ENCODE results near the gene DUS1L.
A peak's percentile ranks its signal among the peaks of the same experiment; 100 is the strongest.

The DUS1L gene

DNA sequence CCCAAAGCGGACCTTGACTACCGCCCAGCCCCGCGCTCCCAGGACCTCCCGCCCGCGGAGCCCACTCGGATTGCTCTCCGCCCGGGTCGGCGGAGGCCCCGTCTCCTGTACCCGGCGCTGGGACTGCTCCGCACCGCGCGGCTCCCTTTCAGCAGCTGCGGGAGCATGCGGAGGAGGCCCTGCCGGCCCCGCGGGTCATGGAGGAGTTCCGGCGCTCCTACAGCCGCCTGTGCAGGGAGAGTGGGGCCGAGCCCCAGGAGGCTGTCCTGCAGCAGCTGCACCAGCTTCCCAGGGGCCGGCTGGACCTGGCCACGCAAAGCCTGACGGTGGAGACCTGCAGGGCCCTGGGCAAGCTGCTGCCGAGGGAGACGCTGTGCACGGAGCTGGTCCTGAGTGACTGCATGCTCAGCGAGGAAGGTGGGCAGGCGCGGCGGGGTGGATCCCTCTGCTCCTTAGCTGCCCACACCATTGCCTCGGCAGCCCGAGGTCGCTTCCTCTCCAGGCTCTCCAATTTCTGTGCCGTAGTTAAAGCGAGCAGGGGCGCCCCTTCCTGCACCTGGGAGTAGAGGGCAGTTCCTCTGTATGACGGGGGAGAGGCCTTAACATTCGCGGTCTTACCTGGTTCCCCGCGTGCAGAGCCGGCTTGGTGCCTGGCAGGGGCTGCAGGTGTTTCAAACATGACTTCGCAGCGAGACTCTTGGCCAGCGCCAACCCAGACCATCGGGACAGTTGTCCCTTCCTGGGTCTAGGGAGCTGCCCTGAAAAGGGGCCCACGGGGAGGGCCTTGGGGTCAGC lies 42.0 kb downstream of the DUS1L start:
- no peak for DNase-seq (ENCODE audit: low read depth in 2 of 2)

DNA sequence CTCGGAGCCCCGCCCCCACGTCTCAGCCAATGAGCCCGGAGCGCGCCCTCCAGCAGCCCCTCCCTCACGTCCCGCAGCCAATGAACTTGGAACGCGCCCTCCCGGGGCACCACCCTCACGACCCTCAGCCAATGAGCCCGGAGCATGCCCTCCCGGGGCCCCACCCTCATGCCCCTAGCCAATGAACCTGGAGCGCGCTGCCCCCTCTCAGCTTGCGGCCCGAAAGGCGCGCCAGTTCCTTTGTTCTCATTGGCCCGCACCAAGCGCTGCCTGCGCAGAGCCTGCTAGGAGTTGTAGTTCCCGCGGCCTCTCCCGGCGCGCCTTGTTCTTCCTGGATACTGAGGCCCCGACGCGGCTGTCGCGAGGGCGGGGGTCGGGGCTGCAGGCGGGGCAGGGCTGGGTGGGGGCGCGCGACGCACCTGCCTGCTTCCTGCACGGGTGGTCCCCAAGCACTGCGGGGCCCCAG lies 42.6 kb downstream of the DUS1L start, which contains the start of gene LRRC45:
Gene LRRC45, plus strand, starts transcription at position 325 of the 466 bp plus-strand sequence. CDS start 339 bp downstream, outside the sequence.
- DNase-seq (ENCODE audit: low read depth in 2 of 2), result peak; percentile 99

DNA sequence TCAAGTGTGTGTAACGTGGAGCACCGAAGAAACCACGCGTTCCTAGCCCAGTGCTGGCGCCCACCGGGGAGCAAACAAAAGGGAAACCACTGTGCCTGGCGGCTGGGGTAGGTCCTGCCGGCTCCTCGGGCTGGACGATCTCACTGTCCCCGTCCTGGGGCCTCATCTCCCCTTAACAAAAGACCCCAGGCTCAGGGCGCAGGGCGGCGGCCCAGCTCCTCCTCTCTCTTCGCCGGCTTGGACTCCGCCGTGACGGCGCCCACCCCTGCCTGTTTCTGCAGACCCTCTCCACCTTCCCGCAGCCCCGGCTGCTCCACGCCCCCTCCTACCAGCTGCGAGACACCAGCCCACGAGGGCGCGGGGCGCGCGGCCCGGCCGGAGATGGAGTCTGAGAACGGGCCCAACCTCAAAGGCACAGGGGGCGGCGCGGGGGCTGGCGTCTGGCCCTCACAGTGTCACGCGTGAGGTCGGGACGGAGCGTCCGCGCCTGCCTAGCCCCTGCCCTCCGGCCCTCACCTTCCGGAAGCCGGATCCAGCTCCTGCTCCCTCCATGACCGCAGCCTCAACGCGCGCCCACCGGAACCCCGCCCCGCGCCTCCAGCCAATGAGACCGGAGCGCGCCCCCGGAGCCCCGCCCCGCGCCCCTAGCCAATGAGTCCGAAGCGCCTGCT lies 43.2 kb downstream of the DUS1L start, which contains the start of gene CENPX:
Gene CENPX, minus strand, starts transcription at position 569 of the 671 bp plus-strand sequence. Its CDS starts 17 bp downstream, at position 552.
- no peak for DNase-seq (ENCODE audit: low read depth in 2 of 2)

DNA sequence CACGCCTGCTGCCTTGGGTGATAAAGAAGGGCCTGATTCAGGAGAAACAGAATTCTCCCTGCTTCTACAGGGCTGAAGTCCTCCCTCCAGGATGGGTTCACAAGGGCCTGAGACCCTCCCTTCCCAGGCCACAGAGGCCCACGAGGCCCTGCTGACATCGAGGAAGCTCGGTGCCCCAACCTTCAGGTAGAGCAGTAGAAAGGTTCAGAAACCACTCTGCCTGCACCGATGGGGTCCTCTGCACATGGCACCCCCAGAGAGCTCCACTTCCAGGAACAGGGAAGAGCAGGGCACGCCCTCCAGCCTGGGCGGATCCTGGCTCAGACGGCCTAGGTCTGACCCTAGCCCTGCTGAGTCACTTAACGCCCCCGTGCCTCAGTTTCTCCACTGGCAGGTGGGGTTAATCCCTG lies 43.7 kb downstream of the DUS1L start:
- DNase-seq (ENCODE audit: low read depth in 2 of 2), result no peak

DNA sequence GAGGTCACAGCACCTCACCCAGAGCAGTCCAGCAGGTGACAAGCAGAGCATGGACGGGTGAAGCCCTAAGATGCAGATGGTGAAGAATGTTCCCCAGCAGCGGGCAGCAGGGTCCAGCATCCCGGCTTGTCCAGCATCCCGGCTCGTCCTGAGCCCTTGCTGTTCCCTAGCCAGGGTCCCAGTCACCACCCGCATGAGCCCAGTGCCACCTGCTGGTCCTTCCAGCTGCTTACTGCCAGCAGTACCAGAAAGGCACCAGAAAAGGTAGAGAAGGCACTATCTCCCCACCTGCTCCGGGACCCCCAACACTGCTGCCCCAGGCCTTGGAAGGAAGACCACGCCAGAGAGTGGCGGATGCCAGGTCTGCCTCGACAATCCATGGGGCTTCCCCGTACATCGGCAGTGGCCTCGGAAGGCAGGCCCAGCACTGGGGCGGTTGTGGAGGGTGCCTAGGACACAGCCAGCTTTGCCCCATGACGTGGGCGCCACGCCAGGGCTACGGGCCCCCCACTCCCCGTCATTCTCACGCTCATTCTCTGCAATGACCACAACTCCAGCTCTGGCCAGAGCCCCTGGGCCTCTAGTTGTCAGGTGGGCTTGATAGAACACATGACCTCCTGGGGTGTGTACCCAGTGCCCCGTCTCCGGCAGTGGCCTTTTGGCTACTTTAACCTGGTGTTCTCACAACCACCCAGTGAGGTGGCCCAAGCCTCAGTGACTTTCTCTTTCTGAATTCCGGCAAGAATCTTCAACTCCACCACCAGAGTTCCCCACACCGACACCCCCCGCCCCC lies 44.3 kb downstream of the DUS1L start:
- no peak for DNase-seq (ENCODE audit: low read depth in 2 of 2)

DNA sequence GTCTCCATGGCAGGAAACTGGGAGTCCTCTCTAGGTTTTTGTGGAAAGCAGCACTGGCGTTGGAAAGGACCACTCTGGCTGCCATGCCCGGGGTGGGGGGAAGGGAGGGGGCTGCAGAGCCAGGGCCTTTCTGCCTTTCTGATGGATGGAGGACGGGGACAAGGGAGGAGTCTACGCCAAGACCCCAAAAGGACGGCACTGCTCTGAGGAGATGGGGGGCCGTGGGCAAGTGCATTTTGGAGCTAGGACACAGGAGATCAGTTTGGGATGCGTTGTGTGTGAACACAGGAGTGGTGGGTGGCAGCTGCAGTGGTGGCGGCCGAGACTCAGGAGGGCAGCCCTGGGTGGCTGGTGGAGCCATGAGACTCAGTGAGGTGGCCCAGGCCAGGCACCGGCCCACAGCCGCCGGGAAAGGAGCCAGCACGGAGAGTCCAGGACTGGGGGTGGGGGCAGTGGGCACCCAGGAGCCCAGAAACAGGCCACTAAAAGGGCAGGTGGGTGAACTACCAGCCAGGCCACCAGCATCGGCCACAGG lies 45.0 kb downstream of the DUS1L start:
- DNase-seq (ENCODE audit: low read depth in 2 of 2), result no peak

DNA sequence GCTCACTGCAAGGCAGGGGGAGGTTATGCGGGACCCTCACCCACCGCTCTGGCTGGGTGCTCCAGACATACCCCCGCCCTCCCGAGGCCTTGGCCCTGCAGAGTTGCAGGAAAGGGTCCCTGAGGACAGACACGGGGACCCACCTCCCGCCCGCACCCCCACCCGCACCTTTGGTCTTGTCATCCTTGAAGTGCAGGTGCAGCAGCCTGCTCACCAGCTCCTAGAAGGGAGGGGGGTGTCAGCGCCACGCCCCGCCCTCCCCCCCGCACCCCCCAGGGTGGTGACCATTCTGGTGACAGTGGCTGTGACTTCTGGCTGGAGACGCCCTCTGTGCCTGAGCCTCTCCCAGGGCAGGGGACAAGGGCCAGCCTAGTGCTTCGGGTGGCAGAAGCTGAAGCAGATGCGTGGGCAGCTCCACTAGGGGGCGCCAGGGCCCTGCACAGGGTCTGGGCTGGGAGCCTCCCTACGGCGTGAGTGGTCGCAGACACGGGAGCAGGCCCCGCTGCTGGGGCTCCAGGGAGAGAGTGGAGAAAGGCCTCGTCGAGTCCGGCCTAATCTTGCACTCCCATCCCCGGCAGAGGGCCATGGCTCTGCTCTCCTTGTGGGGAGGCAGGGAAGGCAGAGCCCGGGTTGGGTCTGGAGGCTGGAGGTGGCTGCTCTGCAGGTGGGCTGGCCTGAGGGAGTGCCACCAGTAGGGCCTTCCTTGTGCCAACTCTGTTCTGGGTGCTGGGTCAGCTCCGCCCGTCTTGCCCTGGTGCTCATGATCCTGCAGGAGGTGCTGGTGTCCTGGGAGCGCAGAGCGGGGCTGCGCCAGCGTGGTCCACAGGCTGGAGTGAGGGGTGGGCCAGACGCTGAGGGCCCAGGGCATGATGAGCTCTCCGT lies 45.7 kb downstream of the DUS1L start:
- no peak for DNase-seq (ENCODE audit: low read depth in 2 of 2)

DNA sequence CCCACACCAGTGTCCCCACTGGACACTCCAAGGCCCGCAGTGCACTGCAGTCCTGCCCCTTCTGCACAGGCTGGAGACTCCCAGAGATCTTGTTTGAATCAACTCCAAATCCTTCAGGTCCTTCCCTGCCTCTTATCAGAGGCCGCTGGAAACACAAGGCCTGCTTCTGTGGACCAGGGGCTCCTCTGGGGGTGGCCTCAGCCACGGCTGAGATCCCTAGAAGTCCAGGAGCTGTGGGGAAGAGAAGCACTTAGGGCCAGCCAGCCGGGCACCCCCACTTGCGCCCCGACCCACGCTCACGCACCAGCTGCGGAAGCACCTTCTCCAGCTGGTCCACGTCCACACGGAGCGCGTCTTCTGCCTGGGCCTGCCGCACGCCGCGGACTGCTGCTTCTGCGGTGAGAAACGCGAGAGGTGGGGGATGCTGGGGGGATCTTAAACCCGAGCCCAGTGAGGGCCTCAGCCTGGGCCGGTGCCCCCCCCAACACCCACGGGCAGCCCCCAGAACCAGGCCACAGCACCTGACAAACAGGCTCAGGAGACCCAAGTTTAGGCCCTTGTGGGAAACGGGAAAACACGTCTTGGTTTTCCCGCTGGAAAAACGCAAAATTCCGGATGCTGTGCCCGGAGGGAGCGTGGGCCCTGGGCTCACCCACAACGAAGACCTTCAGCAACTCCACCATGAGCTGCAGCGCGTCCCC lies 46.5 kb downstream of the DUS1L start:
- DNase-seq (ENCODE audit: low read depth in 2 of 2), result no peak

DNA sequence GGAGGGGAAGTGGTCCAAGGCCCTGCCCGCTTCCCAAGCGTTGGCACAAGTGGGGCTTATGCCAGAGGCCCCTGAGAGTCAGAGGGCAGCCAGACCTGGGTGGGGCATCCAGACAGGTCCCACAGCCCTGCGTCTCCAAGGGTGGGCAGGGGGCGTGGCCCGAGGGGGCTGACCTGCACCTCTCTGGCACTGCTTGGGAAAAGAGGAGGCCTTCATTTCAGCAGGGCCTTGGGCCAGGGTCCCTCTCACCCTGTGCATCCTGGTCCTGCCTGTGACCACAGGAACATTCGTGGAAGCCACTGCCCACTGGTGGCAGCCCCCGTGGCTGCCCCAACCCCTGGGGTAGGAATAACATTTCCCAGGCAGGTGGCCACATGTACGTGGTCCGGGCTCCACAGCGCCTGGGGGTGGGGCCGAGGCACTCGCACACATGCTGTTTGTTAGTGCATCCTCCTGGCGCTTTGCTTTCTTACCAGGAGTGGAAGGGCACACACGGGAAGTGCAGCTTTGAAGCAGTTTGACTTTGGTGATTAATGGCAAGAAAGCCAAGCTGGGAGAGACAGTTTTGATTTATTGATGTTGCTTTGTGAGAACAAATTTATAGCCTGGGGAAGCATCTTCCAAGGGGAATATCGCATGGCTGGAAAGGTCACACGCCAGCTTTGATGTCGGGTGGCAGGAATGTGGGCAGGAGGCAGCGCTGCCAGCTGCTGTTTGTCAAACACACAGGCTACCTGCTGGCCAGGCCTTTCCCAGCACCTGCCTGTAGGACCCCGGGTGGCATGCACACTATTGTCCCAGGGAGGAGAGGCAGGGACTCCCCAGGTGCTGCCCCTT lies 47.2 kb downstream of the DUS1L start:
- DNase-seq (ENCODE audit: low read depth in 2 of 2), result no peak

DNA sequence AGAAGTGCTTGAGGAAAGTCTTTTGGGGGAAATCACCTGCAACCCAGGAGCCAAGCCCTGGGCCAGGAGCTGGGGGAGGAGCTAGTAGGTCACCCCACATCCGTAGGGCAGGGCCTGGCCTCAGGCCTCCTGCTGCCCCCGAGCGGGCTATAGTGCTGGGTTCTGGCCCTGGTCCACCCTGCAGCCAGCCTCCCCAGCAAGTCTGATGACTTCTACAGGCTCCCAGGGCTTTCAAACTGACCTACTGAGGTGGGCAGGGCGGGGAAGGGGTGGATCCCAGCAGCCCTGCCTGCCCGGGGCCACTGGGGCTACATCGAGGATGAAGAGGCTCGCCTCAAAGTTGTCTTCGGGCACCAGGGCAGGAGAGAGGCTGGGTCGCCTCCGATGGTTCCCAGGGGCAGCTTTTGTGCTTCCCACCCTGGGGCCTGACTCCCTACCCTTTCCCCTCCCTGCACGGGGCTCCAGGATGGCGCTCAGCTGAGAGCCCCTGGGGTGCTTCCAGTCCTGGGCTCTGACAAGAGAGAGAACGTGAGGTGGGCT lies 47.9 kb downstream of the DUS1L start:
- DNase-seq (ENCODE audit: low read depth in 2 of 2), result no peak

DNA sequence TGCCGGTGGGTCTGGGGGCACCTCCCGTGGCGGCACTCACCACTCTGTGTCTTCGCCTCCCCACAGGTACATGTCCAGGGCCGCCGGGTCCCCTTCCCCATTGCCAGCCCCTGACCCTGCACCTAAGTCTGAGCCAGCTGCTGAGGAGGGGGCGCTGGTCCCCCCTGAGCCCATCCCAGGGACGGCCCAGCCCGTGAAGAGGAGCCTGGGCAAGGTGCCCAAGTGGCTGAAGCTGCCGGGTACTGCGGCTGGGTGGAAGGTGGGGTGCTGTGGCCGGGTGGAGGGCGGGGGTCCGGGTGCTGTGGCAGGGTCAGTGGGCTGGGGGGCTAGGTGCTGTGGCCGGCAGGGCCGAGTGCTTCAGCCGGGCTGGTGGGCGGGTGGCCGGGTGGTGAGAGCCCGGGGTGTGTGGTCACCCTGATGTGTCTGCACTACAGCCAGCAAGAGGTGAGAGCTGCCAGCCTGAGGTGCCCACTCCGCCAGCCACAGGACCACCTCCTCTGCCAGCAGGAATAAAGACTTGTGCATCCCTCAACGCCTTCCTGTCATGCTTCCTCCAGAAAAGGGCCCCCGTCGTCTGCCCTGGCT lies 48.6 kb downstream of the DUS1L start:
- no peak for DNase-seq (ENCODE audit: low read depth in 2 of 2)

DNA sequence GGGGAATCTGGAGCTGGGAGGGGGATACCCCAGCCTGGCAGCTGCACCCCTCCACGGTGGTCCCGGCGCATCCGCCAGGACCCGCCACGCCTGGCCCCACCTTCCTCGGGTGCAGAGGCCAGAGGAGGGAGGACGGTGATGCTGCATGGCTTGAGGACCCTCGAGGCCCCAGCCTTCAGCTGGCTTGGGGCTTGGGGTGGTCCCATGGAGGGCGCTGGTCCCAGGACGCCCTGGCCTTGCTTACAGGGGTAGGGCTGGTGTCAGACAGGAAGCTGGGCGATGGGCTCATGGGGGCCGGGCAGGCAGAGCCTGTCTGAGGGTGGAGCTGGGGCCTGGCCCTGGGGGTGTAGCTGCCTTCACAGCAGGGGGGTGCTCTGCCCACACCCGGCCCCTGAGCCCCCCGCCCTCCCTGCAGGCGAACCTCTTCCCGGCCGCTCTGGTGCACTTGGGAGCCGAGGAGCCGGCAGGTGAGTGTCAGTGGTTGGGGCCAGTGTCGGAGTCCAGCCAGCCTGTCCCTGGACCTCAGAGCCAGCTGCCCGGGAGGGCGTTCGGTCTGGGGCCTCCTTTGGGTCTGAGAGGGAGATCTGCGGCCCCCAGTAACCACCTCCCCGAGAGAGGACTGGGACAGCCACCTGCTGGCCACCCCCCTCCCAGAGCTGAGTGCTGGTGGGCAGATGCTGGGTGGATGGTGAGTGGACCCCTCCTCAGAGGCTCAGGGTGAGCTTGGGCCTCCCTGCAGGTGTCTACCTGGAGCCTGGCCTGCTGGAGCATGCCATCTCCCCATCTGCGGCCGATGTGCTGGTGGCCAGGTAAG lies 49.3 kb downstream of the DUS1L start:
- no peak for DNase-seq (ENCODE audit: low read depth in 2 of 2)

DNA sequence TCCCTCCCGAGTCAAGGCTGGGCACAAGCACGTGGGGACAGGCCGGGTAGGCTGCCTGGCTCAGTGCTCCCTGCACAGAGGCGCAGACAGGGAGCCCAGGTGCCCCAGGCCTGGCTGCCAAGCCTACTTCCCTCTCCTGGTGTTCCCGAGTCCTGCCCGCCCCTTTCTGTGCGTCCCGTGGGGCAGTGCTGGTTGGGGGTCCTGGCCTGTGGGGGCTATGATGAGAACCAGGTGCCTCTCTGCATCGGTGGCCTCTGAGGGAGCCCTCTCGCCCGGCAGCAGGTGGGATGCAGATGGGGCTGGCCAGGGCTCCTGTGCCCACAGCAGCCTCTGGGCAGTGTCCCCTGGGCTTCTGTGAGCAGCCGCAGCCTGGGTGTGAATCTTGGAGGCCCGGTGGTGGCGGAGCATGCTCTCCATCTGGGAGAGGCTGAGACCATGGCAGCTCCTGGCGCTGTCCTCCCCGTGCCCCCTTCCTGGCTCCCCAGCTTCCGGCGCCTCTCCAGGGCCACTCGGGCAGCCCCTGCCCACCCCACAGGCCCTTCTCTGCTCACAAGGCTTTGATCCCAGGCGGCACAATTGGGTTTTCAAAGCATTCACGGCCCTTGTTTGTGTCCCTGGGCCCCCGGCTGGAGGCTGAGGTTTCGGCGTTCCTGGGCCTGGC lies 50.2 kb downstream of the DUS1L start:
- DNase-seq (ENCODE audit: low read depth in 2 of 2), result no peak

DNA sequence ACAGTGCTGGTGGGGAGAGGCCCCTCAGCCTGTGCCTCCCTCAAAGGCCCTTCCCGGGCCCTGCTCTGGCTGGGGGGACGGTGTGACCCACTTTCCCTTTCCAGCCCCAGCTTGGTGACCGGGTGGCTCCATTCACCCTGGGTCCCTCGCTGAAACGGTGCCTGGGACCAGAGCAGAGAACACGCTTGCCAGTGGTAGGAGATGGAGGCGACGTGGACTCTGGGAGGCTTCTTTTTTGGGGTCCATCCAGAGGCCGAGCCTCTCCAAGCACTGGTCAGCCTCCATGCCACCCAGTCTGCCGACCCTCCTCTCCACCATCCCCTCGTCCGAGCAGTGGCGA lies 50.7 kb downstream of the DUS1L start:
- no peak for DNase-seq (ENCODE audit: low read depth in 2 of 2)

DNA sequence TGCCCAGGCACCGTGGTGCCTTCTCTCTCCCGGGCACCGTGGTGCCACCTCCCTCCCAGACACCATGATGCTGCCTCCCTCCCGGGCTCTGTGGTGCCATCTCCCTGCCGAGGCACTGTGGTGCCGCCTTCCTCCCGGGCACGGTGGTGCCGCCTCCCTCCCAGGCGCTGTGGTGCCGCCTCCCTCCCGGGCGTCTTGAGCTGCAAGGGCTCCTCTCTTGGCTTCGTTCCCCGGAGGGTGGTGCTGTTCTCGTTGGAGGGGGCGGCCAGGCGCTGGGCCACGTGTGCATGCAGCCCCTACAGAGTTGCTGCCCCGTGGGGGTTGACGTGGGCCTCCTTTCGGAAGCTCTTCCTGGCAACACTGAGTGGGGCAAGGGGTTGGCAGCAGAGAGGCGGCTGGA lies 51.2 kb downstream of the DUS1L start:
- DNase-seq (ENCODE audit: low read depth in 2 of 2), result no peak

DNA sequence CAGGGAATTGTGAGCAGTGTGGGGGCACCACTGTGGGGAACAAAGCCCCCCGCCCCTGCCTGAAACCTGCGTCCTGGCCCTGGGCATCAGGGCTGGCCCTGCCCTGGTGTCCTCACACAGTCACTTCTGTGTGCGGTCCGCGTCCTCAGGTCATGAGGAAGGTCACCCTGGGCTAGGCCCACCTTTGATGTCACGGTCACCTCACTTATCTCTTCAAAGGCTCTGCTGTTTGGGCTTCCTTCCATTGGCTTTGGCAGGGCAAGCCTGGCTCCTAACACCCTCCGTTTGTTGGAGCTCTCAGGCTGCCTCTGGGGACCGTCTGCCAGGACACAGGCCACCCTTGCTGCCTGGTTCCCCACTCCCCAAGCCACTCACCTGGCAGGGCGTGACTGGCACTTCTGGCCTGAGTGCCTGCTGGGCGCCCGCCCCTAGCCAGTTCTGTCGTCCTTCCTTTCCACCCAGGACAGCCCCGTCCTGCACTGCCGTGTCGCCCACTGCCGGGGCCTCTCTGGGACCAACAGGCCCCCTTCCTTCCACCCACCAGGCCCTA lies 51.8 kb downstream of the DUS1L start:
- no peak for DNase-seq (ENCODE audit: low read depth in 2 of 2)

DNA sequence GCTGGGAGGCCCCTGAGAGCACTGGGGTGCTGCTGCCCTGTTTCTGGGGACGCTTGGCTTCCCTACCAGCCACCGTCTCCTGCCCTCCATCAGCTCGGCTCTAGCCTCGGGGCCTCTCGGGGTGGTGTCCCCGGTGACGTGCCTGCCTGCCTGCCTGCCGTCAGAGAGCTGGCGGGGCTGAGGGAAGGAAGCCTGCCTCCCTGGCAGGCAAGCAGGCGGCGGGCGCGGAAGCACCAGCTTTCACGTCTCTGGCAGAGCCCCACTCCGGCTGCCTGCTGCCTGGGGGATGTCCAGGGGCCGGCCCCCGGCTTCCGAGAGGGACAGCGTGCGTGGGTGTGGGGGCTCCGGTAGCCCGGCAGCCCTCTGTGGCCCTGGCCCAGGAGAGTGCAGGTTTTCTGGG lies 52.3 kb downstream of the DUS1L start:
- DNase-seq (ENCODE audit: low read depth in 2 of 2), result no peak

Measured in fibroblast of skin of left quadriceps (primary cell).